ENCODE measurements around the gene PRKCB.

PRKCB gene

DNA sequence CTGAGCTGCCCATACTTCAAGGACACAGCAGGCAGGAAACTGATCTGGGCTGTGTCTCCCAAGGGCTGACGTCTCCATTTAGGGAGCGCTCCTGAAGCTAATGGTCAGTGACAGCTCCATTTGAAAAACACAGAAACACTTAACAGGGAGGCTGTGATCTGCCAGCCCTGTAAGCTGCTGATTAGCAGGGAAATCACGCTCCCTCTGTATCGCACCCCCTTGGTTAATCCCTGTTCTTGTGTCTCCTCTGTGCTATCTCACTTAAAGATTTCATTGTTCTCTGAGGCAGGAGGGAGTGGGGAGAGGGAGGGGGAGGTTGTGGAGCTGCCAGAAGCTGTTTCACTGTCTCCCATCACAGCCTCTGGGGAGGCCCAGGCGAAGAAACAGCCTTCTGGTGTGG, 372.9 kb downstream of the PRKCB start:
- no peak overlapping the region for H3K4me3 ChIP-seq (ENCODE audit: low read depth, low read length)
- TF ChIP-seq MYC (IDR thresholded peaks at IDR 0.05; ENCODE audit: low read depth, low read length) (no peak), CTCF (IDR thresholded peaks at IDR 0.05; ENCODE audit: low read depth, low read length) (no peak), MAX (IDR thresholded peaks at IDR 0.05; ENCODE audit: low read depth, low read length) (no peak), POLR2A (IDR thresholded peaks at IDR 0.05; ENCODE audit: extremely low read depth, insufficient read length) (no peak)
- DNase-seq (ENCODE audit: low read depth) = no peak

DNA sequence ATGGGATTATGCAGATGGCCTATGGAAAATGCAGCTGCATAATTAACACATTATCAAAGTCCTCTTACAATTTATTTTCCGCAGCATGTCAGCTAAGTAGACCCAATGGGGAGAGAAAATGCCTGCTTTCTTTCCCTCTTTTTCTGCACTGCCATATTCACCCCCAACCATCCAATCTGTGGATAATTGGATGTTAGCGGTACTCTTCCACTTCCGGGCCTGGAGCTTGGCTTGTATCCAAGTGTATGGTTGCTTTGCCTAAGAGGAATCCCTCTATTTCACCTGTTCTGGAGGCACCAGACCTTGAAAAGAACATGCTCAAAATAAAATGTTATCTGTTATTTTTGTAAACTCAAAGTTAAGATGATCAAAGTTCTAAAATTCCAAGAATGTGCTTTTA, 379.2 kb downstream of the PRKCB start:
- TF ChIP-seq MYC (IDR thresholded peaks at IDR 0.05; ENCODE audit: low read depth, low read length) (no peak), MAX (IDR thresholded peaks at IDR 0.05; ENCODE audit: low read depth, low read length) (no peak), POLR2A (IDR thresholded peaks at IDR 0.05; ENCODE audit: extremely low read depth, insufficient read length) (no peak), CTCF (IDR thresholded peaks at IDR 0.05; ENCODE audit: low read depth, low read length) (no peak)
- DNase-seq (ENCODE audit: low read depth) = no peak
- no peak overlapping the region for H3K4me3 ChIP-seq (ENCODE audit: low read depth, low read length)

DNA sequence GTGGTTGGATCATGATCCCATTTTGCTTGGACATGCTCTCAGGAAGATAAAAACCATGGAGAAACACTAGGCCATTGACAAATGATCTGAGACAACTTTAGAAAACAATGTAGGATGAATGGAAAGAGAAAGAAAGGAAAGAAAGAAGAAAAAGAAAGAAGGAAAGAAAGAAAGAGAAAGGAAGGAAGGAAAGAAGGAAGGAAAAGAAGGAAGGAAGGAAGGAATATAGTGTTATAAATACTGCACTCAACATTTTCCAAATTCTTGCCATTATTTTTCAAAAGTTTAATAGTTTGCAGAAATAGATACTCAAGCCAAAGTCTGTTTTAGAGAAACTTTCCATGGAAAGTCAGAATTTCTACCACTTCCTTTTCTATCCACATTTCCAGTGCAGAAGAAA, 381.2 kb downstream of the PRKCB start:
- TF ChIP-seq CTCF (IDR thresholded peaks at IDR 0.05; ENCODE audit: low read depth, low read length) (no peak), MYC (IDR thresholded peaks at IDR 0.05; ENCODE audit: low read depth, low read length) (no peak), POLR2A (IDR thresholded peaks at IDR 0.05; ENCODE audit: extremely low read depth, insufficient read length) (no peak), MAX (IDR thresholded peaks at IDR 0.05; ENCODE audit: low read depth, low read length) (no peak)
- no peak for DNase-seq (ENCODE audit: low read depth)
- no peak overlapping the region for H3K4me3 ChIP-seq (ENCODE audit: low read depth, low read length)

DNA sequence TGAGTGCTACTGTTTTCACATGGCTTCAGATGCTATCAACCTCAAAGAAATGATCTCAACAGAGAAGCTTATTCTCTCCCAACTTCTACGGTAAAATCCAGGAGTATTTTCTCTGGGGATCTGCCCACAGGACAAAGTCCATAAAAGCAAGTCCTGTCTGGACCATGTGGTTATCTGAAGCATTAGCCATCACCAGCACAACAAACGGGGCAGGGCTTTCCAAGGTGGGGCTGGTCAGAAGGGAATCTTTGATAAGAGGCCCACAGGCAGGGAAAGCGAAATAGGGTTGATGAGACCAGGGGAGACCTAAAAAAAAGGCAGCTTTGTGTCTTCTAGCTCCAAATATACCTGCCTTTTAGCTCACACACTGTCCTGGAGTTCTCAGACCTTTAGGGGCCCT, 381.7 kb downstream of the PRKCB start:
- DNase-seq (ENCODE audit: low read depth) = no peak

GRCh38 chr16:24218299-24218698, 382.5 kb downstream of the PRKCB start:
- no peak for DNase-seq (ENCODE audit: low read depth)
- H3K4me3 ChIP-seq (ENCODE audit: low read depth, low read length) = no peak overlapping the region
- TF ChIP-seq MYC (IDR thresholded peaks at IDR 0.05; ENCODE audit: low read depth, low read length) (no peak), POLR2A (IDR thresholded peaks at IDR 0.05; ENCODE audit: extremely low read depth, insufficient read length) (no peak), MAX (IDR thresholded peaks at IDR 0.05; ENCODE audit: low read depth, low read length) (no peak), CTCF (IDR thresholded peaks at IDR 0.05; ENCODE audit: low read depth, low read length) (no peak)

More for the DNA sequence above, 381.7 kb downstream of the PRKCB start:
- no peak overlapping the region for H3K4me3 ChIP-seq (ENCODE audit: low read depth, low read length)
- TF ChIP-seq CTCF (IDR thresholded peaks at IDR 0.05; ENCODE audit: low read depth, low read length) (no peak), POLR2A (IDR thresholded peaks at IDR 0.05; ENCODE audit: extremely low read depth, insufficient read length) (no peak), MYC (IDR thresholded peaks at IDR 0.05; ENCODE audit: low read depth, low read length) (no peak), MAX (IDR thresholded peaks at IDR 0.05; ENCODE audit: low read depth, low read length) (no peak)

DNA sequence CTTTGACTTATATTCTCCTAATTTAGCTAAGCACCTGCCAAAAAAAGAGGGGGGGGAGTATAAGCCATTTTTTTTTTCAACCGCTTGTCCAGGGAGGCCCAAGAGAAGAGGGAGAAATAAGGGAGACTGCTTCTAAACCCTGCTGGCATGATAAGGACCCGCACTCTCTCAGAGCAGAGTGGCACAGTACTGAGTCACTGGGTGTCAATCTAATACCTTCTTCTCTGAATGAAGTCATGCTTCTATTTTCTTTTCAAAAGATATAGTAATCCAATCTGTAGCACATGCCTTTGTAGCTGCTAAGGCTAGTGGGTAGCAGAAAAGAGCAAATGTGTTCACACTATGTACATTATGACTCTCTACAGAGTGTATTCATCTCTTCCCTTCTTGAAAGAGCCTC, 385.4 kb downstream of the PRKCB start:
- TF ChIP-seq CTCF (IDR thresholded peaks at IDR 0.05; ENCODE audit: low read depth, low read length) (no peak), POLR2A (IDR thresholded peaks at IDR 0.05; ENCODE audit: extremely low read depth, insufficient read length) (no peak), MYC (IDR thresholded peaks at IDR 0.05; ENCODE audit: low read depth, low read length) (no peak), MAX (IDR thresholded peaks at IDR 0.05; ENCODE audit: low read depth, low read length) (no peak)
- no peak overlapping the region for H3K4me3 ChIP-seq (ENCODE audit: low read depth, low read length)
- no peak for DNase-seq (ENCODE audit: low read depth)

Measured in NB4 (cell line).